HepG2 (cell line): ENCODE results near the gene HEXIM1. TPM values are rescaled to one million over a fixed set of nuclear protein-coding genes. Genes with fewer than 3 reads are reported as not detected.

ENCODE experiments used
- CBFB ChIP-seq: sonication (generic); formaldehyde crosslinking; IDR thresholded peaks from 2 replicates; pipeline ENCODE4 v1.4.0; 2020; ENCODE audit warnings: missing genetic modification reagents
- CC2D1A ChIP-seq: sonication (generic); formaldehyde crosslinking; IDR thresholded peaks from 2 replicates; pipeline ENCODE4 v1.8.1; 2023; ENCODE audit warnings: mild to moderate bottlenecking, missing genetic modification reagents
- CHCHD3 ChIP-seq: sonication (generic); formaldehyde crosslinking; IDR thresholded peaks from 2 replicates; pipeline ENCODE4 v1.8.0; 2022; ENCODE audit warnings: mild to moderate bottlenecking, missing genetic modification reagents, moderate library complexity
- EP300 ChIP-seq, 3 experiments: sonication (generic) in 1 of 3; formaldehyde crosslinking in 1 of 3; IDR thresholded peaks; 2 replicates each; pipeline versions ENCODE4 v1.5.1 to v1.6.1; 2011 to 2020; ENCODE audit warnings: low read depth in 2 of 3, low read length in 2 of 3, borderline replicate concordance in 1 of 3, improper control_type of control experiment in 1 of 3, mild to moderate bottlenecking in 1 of 3, missing genetic modification reagents in 1 of 3, moderate library complexity in 1 of 3
- HNRNPH1 ChIP-seq: fragments of 200-400 bp; formaldehyde crosslinking; optimal IDR thresholded peaks from 2 replicates; pipeline ENCODE3; 2017; ENCODE audit warnings: mild to moderate bottlenecking, low read depth, low read length
- MED13 ChIP-seq: sonication (generic); formaldehyde crosslinking; IDR thresholded peaks from 2 replicates; pipeline ENCODE4 v1.5.0; 2020; ENCODE audit warnings: missing genetic modification reagents
- NONO ChIP-seq, 2 experiments: fragments of 450-650 bp in 1 of 2; sonication (generic) in 1 of 2; formaldehyde crosslinking in 1 of 2; IDR thresholded peaks in 1 of 2; conservative IDR thresholded peaks in 1 of 2; 2 replicates each; pipeline versions ENCODE4 v1.6.1 to v1.8.0; 2017 to 2022; ENCODE audit warnings: mild to moderate bottlenecking in 1 of 2, missing genetic modification reagents in 1 of 2, moderate library complexity in 1 of 2
- PCBP2 ChIP-seq: fragments of 200-400 bp; formaldehyde crosslinking; optimal IDR thresholded peaks from 2 replicates; pipeline ENCODE3; 2018; ENCODE audit warnings: low read length, low read depth; ENCODE audit not compliant: poor library complexity, severe bottlenecking
- POLR2A ChIP-seq, 2 experiments: IDR thresholded peaks; 2 replicates each; pipeline ENCODE4 v1.6.1; 2011; ENCODE audit warnings: low read depth in 2 of 2, low read length in 2 of 2, mild to moderate bottlenecking in 1 of 2, moderate library complexity in 1 of 2; ENCODE audit not compliant: insufficient read depth in 1 of 2
- RXRA ChIP-seq: sonication (generic); formaldehyde crosslinking; IDR thresholded peaks from 2 replicates; pipeline ENCODE4 v1.5.1; 2020; ENCODE audit warnings: missing genetic modification reagents
- SMARCC2 ChIP-seq: fragments of 450-650 bp; IDR thresholded peaks from 2 replicates; pipeline ENCODE4 v1.6.1; 2017; ENCODE audit warnings: antibody characterized with exemption, mild to moderate bottlenecking
- SOX6 ChIP-seq, 2 experiments: fragments of 450-650 bp in 1 of 2; sonication (generic) in 1 of 2; formaldehyde crosslinking in 1 of 2; IDR thresholded peaks; 2 replicates each; pipeline versions ENCODE4 v1.4.0 to v1.6.1; 2017 to 2020; ENCODE audit warnings: antibody characterized with exemption in 1 of 2, mild to moderate bottlenecking in 1 of 2, missing genetic modification reagents in 1 of 2
- YEATS4 ChIP-seq: sonication (generic); formaldehyde crosslinking; IDR thresholded peaks from 2 replicates; pipeline ENCODE4 v1.4.0; 2020; ENCODE audit warnings: missing genetic modification reagents, borderline replicate concordance
- ZBTB20 ChIP-seq: sonication (generic); formaldehyde crosslinking; IDR thresholded peaks from 2 replicates; pipeline ENCODE4 v1.8.1; 2023; ENCODE audit warnings: missing genetic modification reagents, low read depth, mild to moderate bottlenecking, borderline replicate concordance
- ZBTB38 ChIP-seq: sonication (generic); formaldehyde crosslinking; IDR thresholded peaks from 2 replicates; pipeline ENCODE4 v1.5.1; 2020; ENCODE audit warnings: mild to moderate bottlenecking, missing genetic modification reagents
- ZNF256 ChIP-seq: sonication (generic); formaldehyde crosslinking; conservative IDR thresholded peaks from 2 replicates; pipeline ENCODE4 v1.4.0; 2020; ENCODE audit warnings: missing genetic modification reagents
- ZNF335 ChIP-seq: sonication (generic); formaldehyde crosslinking; IDR thresholded peaks from 2 replicates; pipeline ENCODE4 v1.4.0; 2020; ENCODE audit warnings: missing genetic modification reagents
- ZNF350 ChIP-seq: sonication (generic); formaldehyde crosslinking; IDR thresholded peaks from 2 replicates; pipeline ENCODE4 v1.4.0; 2020; ENCODE audit warnings: mild to moderate bottlenecking, low read depth, missing genetic modification reagents, borderline replicate concordance
- ZSCAN12 ChIP-seq: sonication (generic); formaldehyde crosslinking; IDR thresholded peaks from 2 replicates; pipeline ENCODE4 v1.9.0; 2021; ENCODE audit warnings: mild to moderate bottlenecking, missing genetic modification reagents
- ZSCAN31 ChIP-seq: sonication (generic); formaldehyde crosslinking; IDR thresholded peaks from 2 replicates; pipeline ENCODE4 v1.5.0; 2020; ENCODE audit warnings: low read depth, mild to moderate bottlenecking, missing genetic modification reagents
- polyA plus RNA-seq, 8 experiments: library from polyadenylated mRNA; depleted of rRNA in 3 of 8; stranded (reverse) in 7 of 8; unstranded in 1 of 8; fragments of >200 nt; fragmentation: Illumina TruSeq in 4 of 8; extraction: Trizol in 4 of 8; gene quantifications; 2 replicates each; pipeline versions ENCODE4 v1.2.1 to v1.2.3, GENCODE V29; 2011 to 2016; ENCODE audit warnings: low read depth in 4 of 8, missing spikeins in 1 of 8, mixed read lengths in 1 of 8; ENCODE audit not compliant: insufficient read depth in 1 of 8
- total RNA-seq, 5 experiments: library from RNA; depleted of rRNA; stranded (reverse); fragments of >200 nt; fragmentation: Illumina TruSeq; extraction: Trizol; gene quantifications; 2 replicates each; pipeline ENCODE4 v1.2.3, GENCODE V29; 2016; ENCODE audit warnings: low read depth in 1 of 5
- TF ChIP-seq, protein P1 (sequence below): sonication (generic); formaldehyde crosslinking; conservative IDR thresholded peaks from 2 replicates; pipeline ENCODE4 v1.4.0; 2020; ENCODE audit warnings: missing genetic modification reagents
- TF ChIP-seq, protein P2 (sequence below): sonication (generic); formaldehyde crosslinking; IDR thresholded peaks from 2 replicates; pipeline ENCODE4 v1.4.0; 2020; ENCODE audit warnings: mild to moderate bottlenecking, missing genetic modification reagents, borderline replicate concordance

The HEXIM1 gene
- total and polyA plus RNA-seq, 2 of the 13 experiments (the other 11 are each of a cell fraction or from before 2014, with no cell fraction given) = 10.5 to 16.6 TPM

GRCh38 chr17:45135978-45136791 lies 12.1 kb upstream of the HEXIM1 start (continued):
- no peak for TF ChIP-seq ZNF350 (CRISPR knock-in tag)
- no peak for TF ChIP-seq SOX6 (IDR thresholded peaks at IDR 0.05)
- TF ChIP-seq SOX6 (CRISPR knock-in tag; IDR thresholded peaks at IDR 0.05) = no peak
- TF ChIP-seq, protein P1, sequence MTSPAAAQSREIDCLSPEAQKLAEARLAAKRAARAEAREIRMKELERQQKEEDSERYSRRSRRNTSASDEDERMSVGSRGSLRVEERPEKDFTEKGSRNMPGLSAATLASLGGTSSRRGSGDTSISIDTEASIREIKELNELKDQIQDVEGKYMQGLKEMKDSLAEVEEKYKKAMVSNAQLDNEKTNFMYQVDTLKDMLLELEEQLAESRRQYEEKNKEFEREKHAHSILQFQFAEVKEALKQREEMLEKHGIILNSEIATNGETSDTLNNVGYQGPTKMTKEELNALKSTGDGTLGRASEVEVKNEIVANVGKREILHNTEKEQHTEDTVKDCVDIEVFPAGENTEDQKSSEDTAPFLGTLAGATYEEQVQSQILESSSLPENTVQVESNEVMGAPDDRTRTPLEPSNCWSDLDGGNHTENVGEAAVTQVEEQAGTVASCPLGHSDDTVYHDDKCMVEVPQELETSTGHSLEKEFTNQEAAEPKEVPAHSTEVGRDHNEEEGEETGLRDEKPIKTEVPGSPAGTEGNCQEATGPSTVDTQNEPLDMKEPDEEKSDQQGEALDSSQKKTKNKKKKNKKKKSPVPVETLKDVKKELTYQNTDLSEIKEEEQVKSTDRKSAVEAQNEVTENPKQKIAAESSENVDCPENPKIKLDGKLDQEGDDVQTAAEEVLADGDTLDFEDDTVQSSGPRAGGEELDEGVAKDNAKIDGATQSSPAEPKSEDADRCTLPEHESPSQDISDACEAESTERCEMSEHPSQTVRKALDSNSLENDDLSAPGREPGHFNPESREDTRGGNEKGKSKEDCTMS (CRISPR knock-in tag) = no peak
- no peak for TF ChIP-seq SMARCC2
- no peak for TF ChIP-seq ZSCAN12 (CRISPR knock-in tag)
- TF ChIP-seq, protein P2, sequence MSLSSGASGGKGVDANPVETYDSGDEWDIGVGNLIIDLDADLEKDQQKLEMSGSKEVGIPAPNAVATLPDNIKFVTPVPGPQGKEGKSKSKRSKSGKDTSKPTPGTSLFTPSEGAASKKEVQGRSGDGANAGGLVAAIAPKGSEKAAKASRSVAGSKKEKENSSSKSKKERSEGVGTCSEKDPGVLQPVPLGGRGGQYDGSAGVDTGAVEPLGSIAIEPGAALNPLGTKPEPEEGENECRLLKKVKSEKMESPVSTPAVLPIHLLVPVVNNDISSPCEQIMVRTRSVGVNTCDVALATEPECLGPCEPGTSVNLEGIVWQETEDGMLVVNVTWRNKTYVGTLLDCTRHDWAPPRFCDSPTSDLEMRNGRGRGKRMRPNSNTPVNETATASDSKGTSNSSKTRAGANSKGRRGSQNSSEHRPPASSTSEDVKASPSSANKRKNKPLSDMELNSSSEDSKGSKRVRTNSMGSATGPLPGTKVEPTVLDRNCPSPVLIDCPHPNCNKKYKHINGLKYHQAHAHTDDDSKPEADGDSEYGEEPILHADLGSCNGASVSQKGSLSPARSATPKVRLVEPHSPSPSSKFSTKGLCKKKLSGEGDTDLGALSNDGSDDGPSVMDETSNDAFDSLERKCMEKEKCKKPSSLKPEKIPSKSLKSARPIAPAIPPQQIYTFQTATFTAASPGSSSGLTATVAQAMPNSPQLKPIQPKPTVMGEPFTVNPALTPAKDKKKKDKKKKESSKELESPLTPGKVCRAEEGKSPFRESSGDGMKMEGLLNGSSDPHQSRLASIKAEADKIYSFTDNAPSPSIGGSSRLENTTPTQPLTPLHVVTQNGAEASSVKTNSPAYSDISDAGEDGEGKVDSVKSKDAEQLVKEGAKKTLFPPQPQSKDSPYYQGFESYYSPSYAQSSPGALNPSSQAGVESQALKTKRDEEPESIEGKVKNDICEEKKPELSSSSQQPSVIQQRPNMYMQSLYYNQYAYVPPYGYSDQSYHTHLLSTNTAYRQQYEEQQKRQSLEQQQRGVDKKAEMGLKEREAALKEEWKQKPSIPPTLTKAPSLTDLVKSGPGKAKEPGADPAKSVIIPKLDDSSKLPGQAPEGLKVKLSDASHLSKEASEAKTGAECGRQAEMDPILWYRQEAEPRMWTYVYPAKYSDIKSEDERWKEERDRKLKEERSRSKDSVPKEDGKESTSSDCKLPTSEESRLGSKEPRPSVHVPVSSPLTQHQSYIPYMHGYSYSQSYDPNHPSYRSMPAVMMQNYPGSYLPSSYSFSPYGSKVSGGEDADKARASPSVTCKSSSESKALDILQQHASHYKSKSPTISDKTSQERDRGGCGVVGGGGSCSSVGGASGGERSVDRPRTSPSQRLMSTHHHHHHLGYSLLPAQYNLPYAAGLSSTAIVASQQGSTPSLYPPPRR = no peak
- no peak for TF ChIP-seq CHCHD3
- no peak for TF ChIP-seq CC2D1A (CRISPR knock-in tag)
- no peak for TF ChIP-seq POLR2A (IDR thresholded peaks at IDR 0.05; ENCODE audit: insufficient read depth in 1 of 2, low read depth in 2 of 2, low read length in 2 of 2)
- TF ChIP-seq EP300 (IDR thresholded peaks at IDR 0.05; ENCODE audit: low read depth in 2 of 2, low read length in 2 of 2) = no peak
- no peak for TF ChIP-seq EP300 (CRISPR knock-in tag; IDR thresholded peaks at IDR 0.05; ENCODE audit: borderline replicate concordance)
- no peak for TF ChIP-seq CBFB (CRISPR knock-in tag)
- no peak for TF ChIP-seq ZNF335 (CRISPR knock-in tag)
- TF ChIP-seq MED13 (CRISPR knock-in tag) = 0 out of 2 replicates have a peak, but pooled peaks have one; percentile 13
- peak; percentile 5; the same call in 1 of the 2 replicates for TF ChIP-seq RXRA (CRISPR knock-in tag)
- peak; percentile 8; the same call in 1 of the 2 replicates for TF ChIP-seq ZNF256
- TF ChIP-seq PCBP2 = no peak
- TF ChIP-seq NONO (IDR thresholded peaks at IDR 0.05) = no peak
- TF ChIP-seq NONO (CRISPR knock-in tag; conservative IDR thresholded peaks at IDR 0.05) = no peak
- 0 out of 2 replicates have a peak, but pooled peaks have one; percentile 37 for TF ChIP-seq ZBTB20 (CRISPR knock-in tag)
- TF ChIP-seq HNRNPH1 = no peak
- no peak for TF ChIP-seq ZBTB38 (CRISPR knock-in tag)
- no peak for TF ChIP-seq ZSCAN31
- TF ChIP-seq YEATS4 (CRISPR knock-in tag) = no peak; the same call in 1 of the 2 replicates
